NCI-H345 treated with DMSO at 0.1 percent for 48 hours (cell line): ENCODE results near the gene ZCCHC24.
"Not testable (repeated sequence)": the region's sequence is repeated elsewhere in the genome, so short reads cannot be mapped to it uniquely, and the experiment has no call there.

ENCODE experiments used
- DNase-seq: peaks from one replicate; lab custom pipeline; 2025; ENCODE audit not compliant: unreplicated experiment; lab: John Stamatoyannopoulos, UW

The ZCCHC24 gene

DNA sequence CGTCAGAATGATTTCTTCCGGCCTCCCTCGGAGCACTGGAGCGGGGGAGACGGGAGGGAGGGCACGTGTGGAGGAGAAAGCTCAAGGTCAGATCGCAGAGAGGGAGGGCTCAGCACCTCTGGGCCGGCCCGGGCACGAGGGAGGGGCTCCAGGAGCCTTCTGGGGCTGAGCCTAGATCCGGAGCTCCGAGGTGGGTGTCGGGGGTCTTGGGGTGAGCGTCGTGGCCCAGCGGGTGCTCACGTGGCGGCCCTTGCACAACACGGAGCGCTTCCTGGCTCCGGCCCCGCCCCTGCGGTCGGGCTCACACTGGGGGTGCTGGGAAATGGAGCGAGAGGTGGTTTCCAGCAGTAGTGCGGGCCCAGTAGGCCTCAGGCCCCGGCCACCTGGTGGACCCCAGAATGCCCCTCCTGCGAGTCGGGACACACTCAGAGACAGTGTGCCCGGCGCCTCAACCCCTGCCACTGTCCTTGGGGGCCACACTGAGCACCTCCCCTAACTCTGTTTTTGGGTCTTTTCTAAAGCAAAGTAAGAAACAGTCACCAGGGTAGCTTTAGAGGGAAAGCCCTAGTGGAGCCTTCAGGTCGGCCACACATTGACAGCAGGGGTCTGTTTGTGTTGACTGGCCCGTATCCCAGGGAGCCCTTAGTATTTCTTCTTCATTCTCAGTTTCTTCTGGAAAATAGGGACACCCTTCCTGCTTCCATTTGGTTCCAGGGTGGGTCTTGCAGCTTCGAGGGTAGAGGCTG is 97.4 kb downstream of the ZCCHC24 start:
- DNase-seq: no peak

DNA sequence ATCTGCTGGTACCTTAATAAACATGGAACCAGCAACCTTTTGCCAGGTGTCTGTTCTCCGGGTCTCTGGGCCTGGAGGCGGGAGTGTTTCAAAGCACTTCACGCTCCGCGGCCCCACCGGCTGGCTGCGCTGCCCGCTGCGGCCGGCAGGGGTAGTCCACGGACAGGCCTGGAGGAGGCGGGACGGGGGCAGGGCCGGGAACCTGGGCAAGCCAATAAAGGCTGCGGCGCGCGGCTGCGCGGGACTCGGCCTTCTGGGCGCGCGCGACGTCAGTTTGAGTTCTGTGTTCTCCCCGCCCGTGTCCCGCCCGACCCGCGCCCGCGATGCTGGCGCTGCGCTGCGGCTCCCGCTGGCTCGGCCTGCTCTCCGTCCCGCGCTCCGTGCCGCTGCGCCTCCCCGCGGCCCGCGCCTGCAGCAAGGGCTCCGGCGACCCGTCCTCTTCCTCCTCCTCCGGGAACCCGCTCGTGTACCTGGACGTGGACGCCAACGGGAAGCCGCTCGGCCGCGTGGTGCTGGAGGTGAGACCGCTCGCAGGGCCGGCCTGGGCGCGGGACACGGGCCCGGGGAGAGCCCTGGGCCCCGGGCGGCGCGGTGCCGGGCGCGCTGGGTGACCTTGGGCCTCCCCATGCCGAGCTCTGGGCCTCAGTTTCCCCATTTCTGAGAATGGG is 98.1 kb downstream of the ZCCHC24 start, which contains the start of gene PPIF:
TSS of gene PPIF (plus strand) at position 244 of the 668 bp plus-strand sequence. CDS start at position 324, 80 bp downstream.
- DNase-seq: peak; percentile 62

DNA sequence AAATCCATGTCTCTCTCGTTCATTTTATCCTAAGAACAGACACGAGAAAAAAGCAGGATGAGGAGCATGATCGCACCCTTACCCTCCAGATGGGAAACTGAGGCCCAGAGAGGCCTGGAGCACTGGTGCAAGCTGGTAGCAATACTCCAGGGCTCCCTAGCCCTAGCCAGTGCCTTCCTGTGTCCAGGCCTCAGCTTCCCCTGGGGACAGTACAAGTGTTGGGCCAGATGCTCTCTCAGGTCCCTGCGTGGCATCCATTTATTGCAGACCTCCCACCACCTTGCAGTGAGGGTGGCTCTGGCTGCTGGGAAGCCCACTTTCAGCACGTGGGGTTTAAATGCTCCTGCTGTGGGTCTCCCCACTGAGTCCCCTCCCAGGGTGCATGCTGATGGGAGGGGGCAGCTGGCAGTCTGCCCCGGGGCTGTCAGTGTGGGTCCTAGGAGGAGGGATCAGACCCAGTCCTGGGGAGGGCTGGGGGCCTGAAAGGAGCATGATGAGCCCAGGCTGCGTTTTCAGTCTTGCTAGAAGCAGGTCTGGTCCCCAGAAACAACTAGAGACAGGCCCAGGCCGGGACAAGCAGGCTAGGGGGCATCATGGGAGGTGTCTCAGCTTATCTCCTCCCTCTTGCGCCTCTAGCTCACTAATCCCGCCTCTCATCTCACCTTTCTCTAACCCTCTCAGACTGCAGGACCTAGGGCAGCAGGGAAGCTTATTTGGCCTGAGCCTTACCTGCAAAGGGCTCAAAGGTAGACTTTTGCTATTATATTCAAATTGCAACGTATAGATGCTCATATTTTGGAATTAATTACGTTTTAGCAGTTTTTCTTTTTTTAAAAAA is 98.8 kb downstream of the ZCCHC24 start:
- DNase-seq: no peak

DNA sequence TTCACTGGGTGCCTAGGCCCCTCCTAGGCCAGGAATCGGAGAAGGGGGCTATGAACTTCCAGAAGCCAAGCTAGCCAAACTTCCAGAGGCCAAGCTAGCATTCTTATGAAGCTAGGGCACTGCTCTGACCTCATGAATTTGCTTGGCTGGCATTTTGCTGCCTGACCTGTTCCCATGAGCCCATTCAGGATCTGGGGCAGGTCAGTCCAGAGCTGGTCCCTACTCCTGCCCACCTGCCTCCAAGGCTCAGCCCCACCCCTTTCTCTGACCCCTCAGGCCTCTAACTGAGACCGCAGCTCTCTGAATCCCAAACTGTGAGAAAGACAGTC is 99.4 kb downstream of the ZCCHC24 start:
- DNase-seq: no peak

DNA sequence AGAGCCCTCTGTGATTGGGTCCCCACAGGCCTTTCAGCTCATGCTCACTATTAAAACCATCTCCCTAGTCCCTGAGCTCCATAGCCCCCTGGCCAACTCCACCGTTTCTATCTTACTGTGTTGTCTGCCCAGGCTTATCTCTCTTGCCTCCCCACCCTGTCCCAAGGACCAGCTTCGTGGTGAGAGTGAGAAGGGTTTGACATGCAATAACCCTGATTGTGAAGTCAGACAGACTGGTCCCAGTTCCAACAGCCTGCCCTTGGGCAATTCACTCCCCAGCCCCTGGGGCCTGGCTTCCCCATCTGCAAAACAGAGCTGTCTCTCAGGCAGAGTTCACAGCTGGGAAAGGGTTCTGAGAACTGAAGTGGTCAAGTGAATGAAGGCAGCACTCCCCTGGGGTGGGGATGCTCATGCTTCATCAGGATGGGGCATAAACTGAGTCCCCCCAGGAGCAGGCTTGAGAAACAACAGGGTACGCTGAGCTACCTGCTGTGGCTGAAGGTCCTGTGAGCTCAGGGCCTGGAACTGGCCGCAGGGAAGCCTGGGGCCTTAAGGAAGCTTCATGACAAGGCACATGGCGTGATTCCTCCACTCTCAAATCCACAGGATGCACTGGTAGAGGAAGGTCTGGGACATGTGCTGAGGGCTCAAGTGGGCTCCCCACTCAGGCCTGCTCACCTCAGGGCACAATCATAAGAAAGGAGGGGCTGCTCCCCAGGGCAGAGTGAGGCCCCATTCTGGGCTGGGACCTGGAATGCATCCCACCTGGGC is 100.0 kb downstream of the ZCCHC24 start:
- no peak for DNase-seq

DNA sequence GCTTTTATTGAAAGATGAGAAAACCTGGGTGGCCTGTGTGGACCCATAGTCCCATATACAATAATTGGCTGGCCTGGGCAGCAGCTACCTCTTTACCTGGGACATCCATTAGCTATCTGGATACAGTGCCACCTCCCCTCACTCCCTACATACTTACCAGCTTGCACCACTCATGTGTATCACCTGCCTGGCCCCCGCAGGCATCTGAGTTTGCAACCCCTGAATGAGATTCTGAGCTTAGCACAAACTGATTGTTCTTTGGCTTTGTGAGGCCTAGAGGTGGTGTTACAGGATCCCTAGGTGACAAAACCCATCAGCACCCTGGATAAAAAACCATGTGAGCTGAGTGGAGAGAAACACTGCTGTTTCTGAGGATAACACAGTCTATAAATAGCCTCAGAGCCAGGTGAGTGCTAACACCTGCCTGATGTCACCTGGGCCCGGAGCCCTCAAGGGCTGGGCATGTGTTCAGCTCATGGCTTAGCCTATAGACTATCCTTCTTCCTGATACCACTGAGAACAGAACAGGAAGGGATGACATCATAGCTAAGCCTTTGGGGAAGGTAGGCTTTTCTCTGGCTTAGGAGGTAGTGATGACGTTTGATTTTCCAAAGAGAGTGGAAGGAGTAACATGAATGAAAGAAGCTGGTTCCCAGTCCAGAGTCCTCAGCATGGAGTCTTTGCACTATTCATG is 100.8 kb downstream of the ZCCHC24 start:
- peak; percentile 81 for DNase-seq

DNA sequence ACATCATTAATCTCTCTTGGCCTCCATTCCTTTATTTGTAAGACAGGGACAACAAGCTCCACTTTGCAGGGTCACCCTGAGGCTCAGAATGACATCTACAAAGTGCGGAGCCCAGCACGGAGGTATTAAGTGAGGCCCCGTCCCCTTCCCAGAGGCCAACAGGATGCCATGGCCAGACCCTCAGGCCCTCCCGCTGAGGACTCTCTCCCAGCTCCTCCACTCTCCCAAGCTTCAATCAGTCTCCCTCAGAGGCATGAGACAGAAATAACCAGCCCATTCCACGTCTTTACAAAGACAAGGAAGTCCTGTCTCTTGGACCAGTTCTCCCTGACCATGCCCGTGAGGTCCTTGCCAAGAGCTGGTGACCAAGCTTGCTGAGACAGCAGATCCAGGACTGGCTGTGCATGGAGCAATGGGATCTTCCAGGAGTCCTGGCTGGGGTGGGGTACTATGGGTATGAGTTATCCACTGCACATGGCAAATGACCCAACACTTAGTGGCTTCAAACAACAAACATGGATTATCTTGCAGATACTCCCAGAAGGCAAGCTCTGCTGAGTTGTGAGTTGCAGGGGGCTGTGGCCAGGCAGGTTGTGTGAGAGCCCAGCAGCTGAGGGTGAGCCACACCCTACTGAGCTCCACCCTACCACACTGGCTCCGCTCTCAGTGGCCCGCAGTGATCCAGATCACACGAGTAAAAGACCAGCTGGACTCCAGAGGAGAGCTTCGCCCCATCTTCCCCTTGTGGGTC is 102.4 kb downstream of the ZCCHC24 start:
- DNase-seq: no peak

DNA sequence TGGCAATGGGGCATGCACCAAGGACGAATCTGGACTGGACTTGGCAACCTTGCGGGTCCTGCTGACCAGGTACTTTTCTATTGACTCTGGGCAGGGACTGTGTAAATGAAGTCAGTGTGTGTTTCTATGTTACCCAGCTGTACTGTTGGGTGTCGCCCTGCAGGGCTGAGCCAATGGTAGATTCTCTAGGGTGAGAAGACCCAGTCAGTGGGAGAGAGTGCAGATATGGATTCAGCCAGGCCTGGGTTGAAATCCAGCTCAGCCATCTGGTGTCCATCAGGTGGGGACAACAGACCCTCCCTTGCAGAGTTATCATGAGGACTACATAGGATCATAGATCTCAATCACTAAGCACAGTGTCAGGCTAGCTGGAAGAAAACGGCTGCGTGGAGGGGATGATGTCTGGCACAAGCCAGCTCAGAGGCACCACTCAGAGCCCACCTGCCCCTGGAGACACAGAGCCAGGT is 103.1 kb downstream of the ZCCHC24 start:
- DNase-seq: no peak

DNA sequence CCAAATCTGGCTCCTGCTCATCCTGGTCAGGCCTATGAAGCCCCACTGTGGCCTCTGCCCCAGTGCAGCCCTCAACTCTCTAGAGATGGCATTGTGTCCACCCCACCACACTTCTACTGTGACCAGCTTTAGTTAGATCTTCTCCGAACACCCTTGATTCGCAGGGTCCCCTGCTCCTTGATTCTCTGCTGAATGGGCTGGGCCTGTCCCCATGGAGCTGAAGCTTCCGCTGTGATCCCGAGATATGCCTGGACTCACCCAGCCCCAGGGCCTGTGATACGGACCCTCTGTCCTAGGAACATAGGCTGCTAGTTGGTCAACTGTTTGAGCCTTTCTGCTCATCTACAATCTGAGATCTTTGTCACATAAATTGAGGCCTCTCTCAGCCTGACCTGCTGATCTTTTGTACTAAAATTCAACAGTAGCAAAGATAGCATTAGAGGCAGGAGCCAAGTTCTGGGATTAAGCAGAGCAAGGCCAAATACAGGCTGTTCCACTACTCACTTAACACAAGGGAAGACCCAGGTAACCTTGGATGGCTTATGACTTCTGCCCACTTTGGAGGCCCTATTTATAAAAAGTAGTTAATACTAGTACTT is 104.7 kb downstream of the ZCCHC24 start:
- no peak for DNase-seq

DNA sequence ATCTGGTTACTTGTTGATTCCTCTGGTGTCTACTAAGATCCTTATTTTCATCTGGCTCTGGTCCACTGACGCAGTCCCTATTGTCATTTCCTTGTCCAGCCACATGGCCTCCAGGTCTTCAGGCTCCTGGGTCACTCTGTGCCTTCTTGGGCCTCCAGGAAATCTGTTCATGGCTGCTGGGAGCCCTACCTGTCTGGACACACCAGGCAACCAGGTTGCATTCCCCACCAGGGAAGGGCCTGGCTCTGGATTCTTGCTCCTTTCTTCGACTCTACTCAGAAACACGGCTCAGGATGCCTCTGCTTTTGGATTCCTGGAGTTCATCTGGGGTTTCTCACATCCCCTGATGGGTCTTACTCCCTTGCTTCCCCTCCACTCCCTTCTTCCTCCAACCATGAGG is 106.2 kb downstream of the ZCCHC24 start:
- DNase-seq: no peak

DNA sequence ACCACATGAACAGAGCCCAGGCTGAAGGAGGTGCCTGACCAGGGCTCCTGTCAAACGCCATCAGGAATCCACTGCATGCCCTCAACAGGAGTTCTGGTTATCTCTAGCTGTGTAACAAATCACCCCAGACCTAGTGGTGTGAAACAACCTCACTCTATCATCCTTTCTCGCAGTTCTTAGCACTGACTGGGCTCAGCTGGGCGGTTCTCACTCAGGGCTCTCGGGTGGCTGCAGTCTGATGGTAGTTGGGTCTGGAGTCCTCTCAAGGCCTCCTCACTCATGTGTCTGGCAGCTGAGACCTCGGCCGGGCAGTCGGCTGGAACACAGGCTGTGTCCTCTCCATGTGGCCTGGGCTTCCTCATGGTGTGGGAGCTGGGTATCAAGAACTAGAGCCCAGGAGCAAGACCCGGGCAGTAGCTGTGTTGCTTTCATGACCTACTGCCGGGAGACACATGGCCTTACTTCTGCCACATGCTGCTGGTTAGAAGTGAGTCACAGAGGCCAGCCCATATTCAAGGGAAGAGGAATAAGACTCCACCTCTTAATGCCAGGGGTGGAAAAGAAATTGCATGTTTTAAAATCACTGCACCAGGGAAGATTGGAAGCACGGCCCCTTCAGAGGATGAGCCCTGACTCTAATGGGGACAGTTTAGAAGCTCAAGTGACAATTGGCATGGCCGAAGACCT is 107.5 kb downstream of the ZCCHC24 start:
- DNase-seq: not testable (repeated sequence)

DNA sequence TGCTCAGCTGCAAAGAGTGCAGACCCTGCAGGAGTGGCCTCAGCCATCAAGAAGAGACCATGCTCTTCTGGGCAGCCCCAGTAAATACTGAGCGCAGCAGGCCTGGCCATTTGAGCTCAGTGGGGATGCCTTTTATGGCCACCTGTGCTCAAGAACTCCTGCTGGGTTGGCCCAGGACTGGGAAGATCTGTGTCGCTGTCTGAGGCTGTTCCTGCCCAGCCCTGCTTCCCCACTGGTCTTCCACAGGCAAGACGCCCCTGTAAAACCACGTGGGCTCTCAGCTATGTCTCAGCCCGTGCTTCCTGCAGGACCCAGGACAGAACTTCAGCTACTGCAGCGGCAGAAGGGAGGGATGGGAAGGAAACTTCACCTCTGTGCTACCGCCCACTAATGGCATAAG is 108.7 kb downstream of the ZCCHC24 start:
- DNase-seq: peak; percentile 36

DNA sequence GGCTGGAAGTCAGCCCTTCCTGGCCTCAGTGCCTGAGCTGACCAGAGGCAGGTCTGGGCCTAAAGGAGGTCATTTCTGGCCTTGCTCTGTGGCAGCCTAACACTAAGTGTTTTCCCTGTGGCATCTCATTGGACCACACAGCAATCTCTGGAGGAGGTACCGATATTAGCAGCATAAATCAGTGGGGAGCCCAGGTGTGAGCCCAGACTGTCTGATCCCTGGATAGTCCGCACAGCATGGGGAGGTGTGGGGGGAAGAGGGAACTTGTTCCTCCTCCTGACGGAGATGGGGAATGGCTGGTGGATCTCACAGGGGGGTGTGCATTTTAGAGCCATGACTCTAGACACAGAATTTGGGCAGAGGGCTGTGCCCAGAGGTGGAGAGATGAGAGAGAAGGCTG is 109.1 kb downstream of the ZCCHC24 start:
- no peak for DNase-seq

DNA sequence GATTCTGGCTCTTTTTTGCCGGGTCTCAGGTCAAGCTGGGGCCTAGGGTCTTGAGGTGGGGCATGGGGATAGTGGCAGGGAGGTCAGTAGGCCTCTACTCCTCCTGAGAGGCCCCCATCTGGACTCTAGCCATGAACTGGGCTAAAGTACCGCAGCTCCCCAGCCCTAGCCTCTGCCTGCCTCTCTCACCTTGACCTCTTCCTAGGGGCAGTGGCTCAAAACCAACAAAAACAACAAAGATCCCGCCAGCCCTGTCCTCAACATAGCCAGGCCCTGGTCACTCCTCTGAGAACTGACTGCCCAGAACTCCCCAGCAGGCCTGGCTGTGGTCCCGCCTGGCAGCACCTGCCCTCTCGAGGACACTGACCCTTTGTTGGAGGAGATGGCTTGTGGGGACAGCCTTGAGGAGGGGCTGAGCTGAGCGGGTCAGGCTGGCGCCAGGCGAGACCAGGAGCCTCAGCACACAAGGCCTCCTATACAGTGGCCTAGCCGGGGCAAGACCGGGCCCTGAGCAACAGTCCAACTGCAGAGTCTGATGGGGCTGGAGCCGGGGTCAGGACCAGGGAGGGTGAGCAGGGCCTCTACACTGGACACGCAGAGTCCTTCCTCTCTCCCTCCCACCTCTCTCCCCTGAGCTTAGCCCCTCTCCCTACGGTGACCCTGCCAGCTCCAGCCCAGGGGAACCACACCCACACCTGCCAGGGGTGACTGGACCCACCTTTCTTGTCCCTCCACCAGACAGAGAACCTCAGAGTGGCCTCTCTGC is 109.8 kb downstream of the ZCCHC24 start:
- DNase-seq: no peak

DNA sequence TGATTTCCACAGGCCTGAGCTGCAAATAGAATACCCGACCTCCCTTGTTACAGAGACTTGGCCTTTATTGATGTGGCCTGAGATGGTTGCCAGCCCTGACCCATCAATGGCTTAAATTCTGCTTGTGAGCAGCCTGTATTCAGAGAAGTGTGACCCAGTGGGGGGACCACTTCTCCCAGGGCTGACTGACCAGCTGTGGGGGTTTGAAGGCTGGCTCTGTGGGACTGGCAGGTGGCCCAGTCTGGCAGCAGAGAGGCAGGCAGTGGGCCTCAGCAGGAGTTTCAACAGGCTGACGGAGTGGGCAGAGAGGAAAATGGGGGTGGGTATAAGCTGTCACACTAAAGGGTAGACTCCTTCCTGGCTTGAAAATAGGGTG is 110.3 kb downstream of the ZCCHC24 start:
- DNase-seq: no peak

DNA sequence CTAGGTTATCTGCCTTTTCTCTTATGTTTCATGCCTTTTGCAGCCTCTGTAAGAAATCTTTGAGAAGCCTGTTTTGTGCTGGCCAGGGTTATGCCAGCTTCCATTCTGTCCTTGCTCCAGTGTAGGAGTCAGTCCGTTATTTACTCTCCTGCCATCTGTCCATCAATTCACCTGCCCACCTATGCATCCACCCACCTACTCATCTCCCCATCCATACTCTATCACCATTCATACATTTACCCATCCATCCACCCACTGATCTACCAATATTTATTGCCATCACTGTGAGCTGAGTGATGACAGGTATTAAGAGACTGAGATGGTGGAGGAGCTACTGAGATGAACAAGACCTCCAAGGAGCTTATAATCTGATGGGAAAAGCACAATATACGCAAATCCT is 110.9 kb downstream of the ZCCHC24 start:
- DNase-seq: no peak

DNA sequence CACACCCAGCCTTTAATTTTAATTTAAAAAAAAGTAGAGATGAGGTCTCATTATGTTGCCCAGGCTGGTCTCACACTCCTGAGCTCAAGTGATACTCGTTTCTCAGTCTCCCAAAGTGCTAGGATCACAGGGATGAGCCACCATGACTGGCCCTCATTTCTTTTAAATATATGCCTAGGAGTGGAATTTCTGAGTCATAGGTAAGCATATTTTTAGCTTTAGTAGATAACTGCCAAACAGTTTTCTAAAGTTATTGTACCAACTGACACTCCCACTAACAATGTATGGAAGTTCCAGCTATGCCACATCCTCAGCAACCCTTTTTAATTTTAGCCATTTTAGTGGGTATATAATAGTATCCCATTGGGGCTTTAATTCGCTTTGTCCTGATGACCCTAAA is 111.9 kb downstream of the ZCCHC24 start:
- DNase-seq: no peak
